B cell (primary cell): ENCODE measurements around the gene ECE1. TPM values are rescaled to one million over a fixed set of nuclear protein-coding genes. Genes with fewer than 3 reads are reported as not detected.
A peak's percentile ranks its signal among the peaks of the same experiment; 100 is the strongest.

ENCODE experiments used
- ATAC-seq: fragments of 200-7000 bp; cut with Tn5 transposase; one replicate; pipeline ENCODE4 v1.10.0; 2021; ENCODE audit warnings: low read depth, mild to moderate bottlenecking, moderate number of reproducible peaks, moderate library complexity
- CTCF ChIA-PET: fragments of 350-600 bp; sonication (Branson Sonifier 250); formaldehyde crosslinking; loops from one replicate; lab custom pipeline; 2021; ENCODE audit warnings: antibody characterized with exemption, inconsistent platforms; lab: Charles Lee
- POLR2A ChIA-PET: fragments of 350-600 bp; sonication (Branson Sonifier 250); formaldehyde crosslinking; loops from one replicate; lab custom pipeline; 2021; ENCODE audit warnings: antibody characterized with exemption; lab: Charles Lee
- DNase-seq: peaks from one replicate; pipeline ENCODE4 v3.0.0; 2013
- H2AFZ ChIP-seq: 2 replicates; pipeline ENCODE4 v1.6.1; 2012; ENCODE audit warnings: mild to moderate bottlenecking, low read depth, low read length; ENCODE audit not compliant: insufficient read depth, poor library complexity, severe bottlenecking
- H3K27ac ChIP-seq, 2 donors: 1 replicate in 1 of 2; 2 replicates in 1 of 2; pipeline ENCODE4 v1.5.1; 2012 to 2013; ENCODE audit warnings: low read length in 2 of 2, mild to moderate bottlenecking in 2 of 2, moderate library complexity in 1 of 2
- H3K27me3 ChIP-seq, 4 experiments: fragments of 200-600 bp in 1 of 4; sonication (generic) in 1 of 4; replicated peaks in 1 of 4; 1 replicate in 2 of 4; 2 replicates in 2 of 4; pipeline versions ENCODE4 v1.6.1 to v1.7.0; 2013 to 2016; ENCODE audit warnings: low read length in 3 of 4, mild to moderate bottlenecking in 2 of 4, mixed read lengths in 1 of 4, moderate library complexity in 1 of 4; ENCODE audit not compliant: insufficient read depth in 4 of 4, control insufficient read depth in 3 of 4; ENCODE audit errors: control extremely low read depth in 1 of 4
- H3K36me3 ChIP-seq, 2 experiments: replicated peaks in 1 of 2; 1 replicate in 1 of 2; 2 replicates in 1 of 2; pipeline versions ENCODE4 v1.6.1 to v1.7.1; 2013; ENCODE audit warnings: low read length in 1 of 2; ENCODE audit not compliant: insufficient read depth in 2 of 2, control insufficient read depth in 1 of 2; ENCODE audit errors: control extremely low read depth in 1 of 2, extremely low read depth in 1 of 2
- H3K4me1 ChIP-seq, 2 donors: fragments of 200-600 bp in 1 of 2; sonication (generic) in 1 of 2; 1 replicate in 1 of 2; 2 replicates in 1 of 2; pipeline versions ENCODE4 v1.5.1 to v1.6.1; 2013 to 2017; ENCODE audit warnings: low read length in 2 of 2; ENCODE audit not compliant: control insufficient read depth in 2 of 2, insufficient read depth in 2 of 2
- H3K4me2 ChIP-seq: replicated peaks from 2 replicates; pipeline ENCODE3; 2012; ENCODE audit warnings: mild to moderate bottlenecking, low read depth, low read length; ENCODE audit not compliant: poor library complexity, severe bottlenecking
- H3K4me3 ChIP-seq, 5 experiments: fragments of 200-600 bp in 1 of 5; sonication (generic) in 1 of 5; 1 replicate in 3 of 5; 2 replicates in 2 of 5; pipeline versions ENCODE4 v1.5.1 to v1.7.0; 2011 to 2016; ENCODE audit warnings: low read length in 4 of 5, mild to moderate bottlenecking in 4 of 5, low read depth in 2 of 5, control low read depth in 1 of 5, moderate library complexity in 1 of 5; ENCODE audit not compliant: insufficient read depth in 1 of 5; ENCODE audit errors: control extremely low read depth in 1 of 5, extremely low read depth in 1 of 5
- H3K79me2 ChIP-seq: fragments of 200-600 bp; sonication (generic); one replicate; pipeline ENCODE4 v1.6.0; 2016; ENCODE audit warnings: low read length; ENCODE audit not compliant: control insufficient read depth, insufficient read depth
- H3K9ac ChIP-seq: fragments of 200-600 bp; sonication (generic); 2 replicates; pipeline ENCODE4 v1.6.1; 2017; ENCODE audit warnings: mild to moderate bottlenecking, low read length, moderate library complexity
- H3K9me3 ChIP-seq, 3 donors: one replicate each; pipeline versions ENCODE4 v1.6.1 to v1.7.1; 2013; ENCODE audit warnings: low read length in 2 of 3; ENCODE audit not compliant: control insufficient read depth in 2 of 3, insufficient read depth in 1 of 3; ENCODE audit errors: control extremely low read depth in 1 of 3
- H4K20me1 ChIP-seq: 2 replicates; pipeline ENCODE4 v1.6.0; 2012; ENCODE audit warnings: mild to moderate bottlenecking, low read length; ENCODE audit not compliant: insufficient read depth, control insufficient read depth, poor library complexity, severe bottlenecking
- H3K27ac Mint-ChIP-seq: one replicate; pipeline ENCODE4 v1.8.0; 2021; ENCODE audit warnings: mixed read lengths
- H3K27me3 Mint-ChIP-seq: one replicate; pipeline ENCODE4 v1.8.0; 2021; ENCODE audit warnings: mixed read lengths
- H3K4me1 Mint-ChIP-seq: one replicate; pipeline ENCODE4 v1.8.0; 2021; ENCODE audit warnings: mixed read lengths
- H3K4me3 Mint-ChIP-seq: one replicate; pipeline ENCODE4 v1.8.0; 2021; ENCODE audit warnings: mixed read lengths
- H3K9me3 Mint-ChIP-seq: one replicate; pipeline ENCODE4 v1.8.0; 2022; ENCODE audit warnings: mixed read lengths; ENCODE audit not compliant: insufficient read depth
- CTCF ChIP-seq: fragments of 200-600 bp; IDR thresholded peaks from one replicate; pipeline ENCODE4 v1.8.0; 2022; ENCODE audit warnings: antibody characterized with exemption, mild to moderate bottlenecking
- EZH2 ChIP-seq: IDR thresholded peaks from 2 replicates; pipeline ENCODE4 v1.6.1; 2012; ENCODE audit warnings: borderline replicate concordance, low read depth, mild to moderate bottlenecking, moderate library complexity, low read length; ENCODE audit not compliant: insufficient read depth, poor library complexity, severe bottlenecking
- WGBS: methylation state at CpG from one replicate; pipeline ENCODE4 v1.1.5; 2013; ENCODE audit warnings: missing lambda C conversion rate; ENCODE audit not compliant: insufficient coverage; 5-methylcytosine and 5-hydroxymethylcytosine counted together
- intact Hi-C: fragments of 100-400 bp; cut with micrococcal nuclease; formaldehyde crosslinking; loops from one replicate; pipeline ENCODE4 v1.10.0; 2022
- polyA plus RNA-seq: library from polyadenylated mRNA; depleted of rRNA; stranded (reverse); fragments of >200 nt; gene quantifications from 2 replicates; pipeline ENCODE4 v1.2.3, GENCODE V29; 2012
- total RNA-seq, 2 donors: library from RNA; stranded (reverse); fragments of 120-200 nt in 1 of 2; gene quantifications; 1 replicate in 1 of 2; 2 replicates in 1 of 2; pipeline versions ENCODE4 v1.2.3 to v1.2.4, GENCODE V29; 2013 to 2022

Gene ECE1
- total and polyA plus RNA-seq, 2 donors (not counting 1 experiment from before 2014, with no cell fraction given), result 46.7 to 133 TPM

- TF ChIP-seq EZH2 (no peak), CTCF (no peak)
- H3K27ac Mint-ChIP-seq, result no peak overlapping the region
- Histone ChIP-seq H2AFZ (no peak overlapping the region), H3K79me2 (no peaks in the 10 kb centered on the region), H3K36me3 (no peaks in the 10 kb centered on the region), H3K9ac (no peak overlapping the region), H3K27me3 (no peaks in the 10 kb centered on the region), H3K4me3 (no peak overlapping the region), H3K4me2 (no peak overlapping the region), H3K9me3 (no peaks in the 10 kb centered on the region), H3K27ac (no peak overlapping the region), H3K4me1 (peaks cover 22 to 25% of the 10 kb centered on the region in 2 donors), H4K20me1 (no peaks in the 10 kb centered on the region)
- POLR2A ChIA-PET, result no interaction called here
- ATAC-seq (no peak), DNase-seq (no peak)
- 100% methylated on average over 2 of the region's 3 CpGs for WGBS
- peaks cover 7% of the 10 kb centered on the region for H3K27me3 Mint-ChIP-seq
- CTCF ChIA-PET, result interaction anchor here (1.9 kb wide), 1 partner anchor 491 kb away, joined by 5 read pairs; no protein-coding TSS in a partner anchor
- H3K4me3 Mint-ChIP-seq, result no peak overlapping the region
- intact Hi-C loops, result no loop called here
- H3K9me3 Mint-ChIP-seq, result no peaks in the 10 kb centered on the region
- peaks cover 16% of the 10 kb centered on the region for H3K4me1 Mint-ChIP-seq
These were observed 102.0 kb downstream of the ECE1 start for GRCh38 chr1:21188235-21188634.

DNA sequence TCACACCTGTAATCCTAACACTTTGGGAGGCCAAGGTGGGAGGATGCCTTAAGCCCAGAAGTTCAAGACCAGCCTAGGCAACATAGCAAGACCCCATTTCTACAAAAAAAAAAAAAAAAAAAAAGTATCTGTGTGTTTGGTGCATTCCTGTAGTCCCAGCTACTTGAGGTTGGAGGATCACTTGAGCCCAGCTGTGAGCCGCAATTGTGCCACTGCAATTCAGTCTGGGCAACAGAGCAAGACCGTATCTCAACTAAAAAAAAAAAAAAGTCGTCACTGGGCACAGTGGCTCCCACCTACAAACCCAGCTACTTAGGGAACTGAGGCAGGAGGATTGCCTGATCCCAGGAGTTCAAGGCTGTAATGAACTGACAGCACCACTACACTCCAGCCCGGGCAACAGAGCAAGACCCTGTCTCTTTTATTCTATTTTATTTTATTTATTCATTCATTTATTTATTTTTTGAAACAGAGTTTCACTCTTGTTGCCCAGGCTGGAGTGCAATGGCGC is 105.0 kb downstream of the ECE1 start:
- no peaks in the 10 kb centered on the region for H3K27me3 Mint-ChIP-seq
- POLR2A ChIA-PET, result interaction anchor here (0.6 to 0.7 kb wide), 3 partner anchors 149 to 551 kb away, joined by 3 read pairs; no protein-coding TSS in a partner anchor
- Histone ChIP-seq H3K9me3 (no peaks in the 10 kb centered on the region), H3K4me3 (no peak overlapping the region), H3K4me1 (peaks cover 33 to 37% of the 10 kb centered on the region in 2 donors), H4K20me1 (no peaks in the 10 kb centered on the region), H3K27ac (peak overlapping the region in 1 of 2 donors; percentile 77), H3K27me3 (no peaks in the 10 kb centered on the region), H2AFZ (no peak overlapping the region), H3K36me3 (no peaks in the 10 kb centered on the region), H3K9ac (no peak overlapping the region), H3K4me2 (no peak overlapping the region), H3K79me2 (no peaks in the 10 kb centered on the region)
- DNase-seq (no peak), ATAC-seq (no peak)
- no peaks in the 10 kb centered on the region for H3K9me3 Mint-ChIP-seq
- intact Hi-C loops, result no loop called here
- no peak overlapping the region for H3K4me3 Mint-ChIP-seq
- WGBS, result 29% methylated on average over 1 of the region's 5 CpGs
- no peak overlapping the region for H3K27ac Mint-ChIP-seq
- H3K4me1 Mint-ChIP-seq, result peaks cover 23% of the 10 kb centered on the region
- TF ChIP-seq CTCF (no peak), EZH2 (no peak)
- CTCF ChIA-PET, result interaction anchor here (1.4 to 3.5 kb wide), 2 partner anchors 10 to 488 kb away, joined by 3 to 45 read pairs; no protein-coding TSS in a partner anchor
